K562 (cell line): Measurements from ENCODE around the gene TCIRG1. TPM values are rescaled to one million over a fixed set of nuclear protein-coding genes. Genes with fewer than 3 reads are reported as not detected.
A peak's percentile ranks its signal among the peaks of the same experiment; 100 is the strongest.

Experiments
- ADNP ChIP-seq: fragments of 200-800 bp; sonication (Bioruptor generic); IDR thresholded peaks from 2 replicates; pipeline ENCODE4 v1.6.1; 2016; ENCODE audit warnings: missing genetic modification characterization, missing compliant biosample characterization
- CHD1 ChIP-seq: fragments of 200-600 bp; sonication (generic); IDR thresholded peaks from one replicate; pipeline ENCODE4 v1.6.1; 2012; ENCODE audit warnings: mild to moderate bottlenecking, moderate library complexity, low read length, inconsistent platforms
- DNMT1 ChIP-seq: fragments of 450-650 bp; IDR thresholded peaks from 2 replicates; pipeline ENCODE4 v1.6.1; 2016; ENCODE audit warnings: antibody characterized with exemption, mild to moderate bottlenecking
- HBP1 ChIP-seq: fragments of 450-650 bp; formaldehyde crosslinking; IDR thresholded peaks from 2 replicates; pipeline ENCODE4 v1.4.0; 2022; ENCODE audit warnings: missing genetic modification characterization
- HDAC1 ChIP-seq, 2 experiments: fragments of 450-650 bp; IDR thresholded peaks; 2 replicates each; pipeline ENCODE4 v1.6.1; 2016 to 2017; ENCODE audit warnings: inconsistent platforms in 1 of 2, mild to moderate bottlenecking in 1 of 2, moderate library complexity in 1 of 2
- HNRNPUL1 ChIP-seq: fragments of 200-400 bp; formaldehyde crosslinking; IDR thresholded peaks from 2 replicates; pipeline ENCODE4 v1.6.1; 2017; ENCODE audit warnings: low read length
- MYC ChIP-seq, 2 experiments: fragments of 250-450 bp in 1 of 2; sonication (Bioruptor Pico) in 1 of 2; IDR thresholded peaks; 2 replicates each; pipeline versions ENCODE4 v1.5.1 to v1.6.1; 2012 to 2021; ENCODE audit warnings: low read depth in 2 of 2, borderline replicate concordance in 1 of 2, improper control_type of control experiment in 1 of 2, low read length in 1 of 2, mild to moderate bottlenecking in 1 of 2, moderate library complexity in 1 of 2
- PHF8 ChIP-seq: fragments of 200-600 bp; sonication (generic); IDR thresholded peaks from 2 replicates; pipeline ENCODE4 v1.6.1; 2012; ENCODE audit warnings: mixed run types, mild to moderate bottlenecking, inconsistent platforms, low read length, moderate library complexity, borderline replicate concordance
- POLR2AphosphoS5 ChIP-seq: IDR thresholded peaks from 2 replicates; pipeline ENCODE4 v1.6.1; 2011; ENCODE audit warnings: mild to moderate bottlenecking, low read depth, low read length, moderate library complexity; ENCODE audit not compliant: control insufficient read depth, insufficient read depth
- PREB ChIP-seq: sonication (generic); formaldehyde crosslinking; IDR thresholded peaks from 2 replicates; pipeline ENCODE4 v1.8.1; 2023; ENCODE audit warnings: mild to moderate bottlenecking, missing genetic modification reagents
- SNIP1 ChIP-seq: fragments of 450-650 bp; IDR thresholded peaks from 2 replicates; pipeline ENCODE4 v1.7.1; 2017; ENCODE audit warnings: low read depth, mild to moderate bottlenecking
- SRSF3 ChIP-seq: fragments of 200-400 bp; formaldehyde crosslinking; IDR thresholded peaks from 2 replicates; pipeline ENCODE4 v1.6.1; 2016; ENCODE audit warnings: mild to moderate bottlenecking, low read length, moderate library complexity; ENCODE audit not compliant: insufficient read depth
- TAF1 ChIP-seq: IDR thresholded peaks from 2 replicates; pipeline ENCODE4 v1.6.1; 2011; ENCODE audit warnings: mild to moderate bottlenecking, low read length, moderate library complexity; ENCODE audit not compliant: insufficient read depth, control insufficient read depth, severe bottlenecking; ENCODE audit errors: extremely low read depth
- TFAP4 ChIP-seq: sonication (generic); formaldehyde crosslinking; IDR thresholded peaks from 2 replicates; pipeline ENCODE4 v1.8.0; 2022; ENCODE audit warnings: missing genetic modification reagents, mild to moderate bottlenecking, moderate library complexity, borderline replicate concordance
- TRIM25 ChIP-seq: fragments of 450-650 bp; IDR thresholded peaks from 2 replicates; pipeline ENCODE4 v1.7.0; 2016; ENCODE audit warnings: borderline replicate concordance
- ZBTB43 ChIP-seq: sonication (generic); formaldehyde crosslinking; IDR thresholded peaks from 2 replicates; pipeline ENCODE4 v1.8.0; 2023; ENCODE audit warnings: mild to moderate bottlenecking, missing genetic modification reagents
- ZBTB8A ChIP-seq: fragments of 450-650 bp; IDR thresholded peaks from 2 replicates; pipeline ENCODE4 v1.6.1; 2018; ENCODE audit warnings: mild to moderate bottlenecking, moderate library complexity; ENCODE audit not compliant: partially characterized antibody
- ZNF589 ChIP-seq: fragments of 200-800 bp; sonication (Bioruptor generic); IDR thresholded peaks from 2 replicates; pipeline ENCODE4 v1.6.1; 2016; ENCODE audit warnings: low read depth, missing genetic modification characterization, missing compliant biosample characterization
- ZNF717 ChIP-seq: fragments of 250-450 bp; sonication (Bioruptor Pico); IDR thresholded peaks from 2 replicates; pipeline ENCODE4 v1.5.0; 2021
- polyA plus RNA-seq, 8 experiments: library from polyadenylated mRNA; depleted of rRNA in 4 of 8; stranded (reverse) in 5 of 8; unstranded in 3 of 8; fragments of >200 nt; fragmentation: Nextera tagmentation in 2 of 8; fragmentation: Illumina TruSeq in 1 of 8; extraction: Ambion mirVana in 2 of 8; extraction: Trizol in 1 of 8; gene quantifications; 2 replicates each; pipeline versions ENCODE4 v1.2.1 to v1.2.3, GENCODE V29; 2011 to 2014; ENCODE audit warnings: inconsistent platforms in 1 of 8, missing spikeins in 1 of 8
- total RNA-seq, 7 experiments: library from RNA; depleted of rRNA in 6 of 7; stranded (reverse); fragments of >200 nt in 6 of 7; fragmentation: Illumina TruSeq in 2 of 7; extraction: Trizol in 2 of 7; gene quantifications; 2 replicates each; pipeline versions ENCODE4 v1.2.1 to v1.2.3, GENCODE V29; 2011 to 2021; ENCODE audit warnings: low replicate concordance in 1 of 7

TCIRG1 gene
- total and polyA plus RNA-seq, 9 of the 15 experiments (the other 6 are each of a cell fraction or from before 2014, with no cell fraction given) = 0.49 to 143 (median 24.4) TPM

- no peak for TF ChIP-seq CHD1
- TF ChIP-seq HDAC1 (IDR thresholded peaks at IDR 0.05) = no peak
- TF ChIP-seq ADNP (tag) = no peak
- no peak for TF ChIP-seq POLR2AphosphoS5
- no peak for TF ChIP-seq ZBTB43
- TF ChIP-seq TRIM25 = no peak
- no peak for TF ChIP-seq HBP1 (CRISPR knock-in tag)
- TF ChIP-seq ZNF717 (CRISPR knock-in tag) = no peak
- peak; percentile 49; the same call in 1 of the 2 replicates for TF ChIP-seq TFAP4 (CRISPR knock-in tag)
- TF ChIP-seq MYC (IDR thresholded peaks at IDR 0.05; ENCODE audit: low read depth, low read length) = peak; percentile 64; the same call in 1 of the 2 replicates
- no peak for TF ChIP-seq MYC (CRISPR knock-in tag; IDR thresholded peaks at IDR 0.05; ENCODE audit: borderline replicate concordance, low read depth)
- TF ChIP-seq DNMT1 = no peak
- TF ChIP-seq ZNF589 (CRISPR knock-in tag) = peak; percentile 70
- no peak for TF ChIP-seq SNIP1
- TF ChIP-seq HNRNPUL1 = no peak
- peak; percentile 19 for TF ChIP-seq TAF1
- TF ChIP-seq SRSF3 = no peak
- TF ChIP-seq PHF8 = no peak; the same call in 1 of the 2 replicates
- TF ChIP-seq PREB = no peak
- TF ChIP-seq ZBTB8A = no peak
These were observed 28.5 kb upstream of the TCIRG1 start, which contains the start of gene ALDH3B1 (continued) for GRCh38 chr11:68010090-68011041.
